Pancreas (tissue), 10 donors: ENCODE data around the gene FAM43B. TPM values are rescaled to one million over a fixed set of nuclear protein-coding genes. Genes with fewer than 3 reads are reported as not detected.

Experiments
- ATAC-seq, 4 donors: fragments of 200-7000 bp; cut with Tn5 transposase; one replicate each; pipeline versions ENCODE4 v1.8.0 to v1.9.1; 2020; ENCODE audit warnings: mild to moderate bottlenecking in 4 of 4, moderate library complexity in 4 of 4
- DNase-seq, 6 donors: peaks; one replicate each; pipeline ENCODE4 v3.0.0-alpha.2; 2020
- FAIRE-seq: peaks from 2 replicates; lab custom pipeline; 2012; peaks lifted over from hg19 to GRCh38; lab: Jason Lieb, UNC
- H3K27ac ChIP-seq, 4 donors: fragments of 200-600 bp; sonication (generic); 1 replicate in 3 of 4; 2 replicates in 1 of 4; pipeline versions ENCODE4 v1.5.0 to v1.8.0; 2020
- H3K27me3 ChIP-seq, 4 donors: fragments of 200-600 bp; one replicate each; pipeline ENCODE4 v1.8.0; 2021
- H3K36me3 ChIP-seq, 3 donors: fragments of 200-600 bp; sonication (generic) in 1 of 3; one replicate each; pipeline versions ENCODE4 v1.5.0 to v1.8.0; 2020 to 2021
- H3K4me1 ChIP-seq, 3 donors: fragments of 200-600 bp; one replicate each; pipeline ENCODE4 v1.8.0; 2021
- H3K4me3 ChIP-seq, 4 donors: fragments of 200-600 bp; sonication (generic) in 2 of 4; one replicate each; pipeline versions ENCODE4 v1.5.0 to v1.8.0; 2020 to 2021
- H3K9me3 ChIP-seq, 4 donors: fragments of 200-600 bp; one replicate each; pipeline ENCODE4 v1.8.0; 2021
- CTCF ChIP-seq, 4 donors: fragments of 200-600 bp; sonication (generic) in 3 of 4; IDR thresholded peaks; one replicate each; pipeline versions ENCODE4 v1.5.0 to v1.8.0; 2021; ENCODE audit warnings: antibody characterized with exemption in 4 of 4
- WGBS, 2 donors: extraction: QIAGEN DNeasy Blood & Tissue Kit; methylation state at CpG; one replicate each; pipeline ENCODE4 v1.1.7; 2013; 5-methylcytosine and 5-hydroxymethylcytosine counted together
- intact Hi-C, 3 donors: fragments of 100-400 bp; cut with DNase I; formaldehyde crosslinking; loops; one replicate each; pipeline versions ENCODE4 v1.11.1 to v1.14.2; 2022
- polyA plus RNA-seq, 2 donors: library from polyadenylated mRNA; stranded (reverse); fragments of 200-250 nt; gene quantifications; one replicate each; pipeline ENCODE4 v1.2.3, GENCODE V29; 2013
- total RNA-seq, 6 donors: library from RNA; stranded (reverse); fragmentation: NEBNext Ultra II Directional in 4 of 6; extraction: Animal tissue kit (Norgen Biotek cat#: 25700) in 4 of 6; gene quantifications; one replicate each; pipeline versions ENCODE4 v1.2.1 to v1.2.4, GENCODE V29; 2021 to 2023
- donor health status: healthy with polysubstance abuse.
- donor health status: DM: no; HTN: no; CAD: no; lungs with moderate emphysema.
- donor health status: DM: no; HTN: no; CAD: no.
- donor health status: control.
- donor health status: control.
- donor health status: Bipolar disorder and iron deficiency.
- donor health status: DM: yes; HTN: yes; CAD: no.
- donor health status: DM: no; HTN: no; CAD: no.
- donor health status: DM: no; HTN: no; CAD: no.
- donor health status: DM: yes; HTN: yes; CAD: no.

The FAM43B gene
- total and polyA plus RNA-seq, 8 donors = 0.14 to 0.72 (median 0.28) TPM; not detected in 1

DNA sequence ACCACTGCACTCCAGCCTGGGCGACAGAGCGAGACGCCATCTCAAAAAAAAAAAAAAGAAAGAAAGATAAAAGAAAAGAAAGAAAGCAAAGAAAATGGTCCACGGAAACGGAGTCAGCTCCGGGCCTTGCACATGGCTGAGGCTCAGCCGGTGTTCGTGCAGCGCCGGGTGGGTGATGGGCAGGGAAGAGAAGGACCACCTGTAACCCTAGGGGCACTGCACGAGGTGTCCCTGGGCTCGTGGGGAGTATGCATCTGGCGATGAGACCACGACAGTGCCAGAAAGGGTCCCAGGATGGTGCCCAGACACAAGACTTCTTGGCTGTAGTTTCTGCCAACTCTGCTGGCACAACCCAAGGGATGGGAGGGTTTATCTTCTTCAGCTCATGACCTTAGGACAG lies 42.4 kb downstream of the FAM43B start:
- ATAC-seq (no peak), DNase-seq (no peak), FAIRE-seq (no peak)
- no peak for TF ChIP-seq CTCF (IDR thresholded peaks at IDR 0.05)
- H3K4me3 ChIP-seq = no peak overlapping the region
- peaks cover 0 to 4% (median 0%) of the 10 kb centered on the region in 4 donors for H3K27me3 ChIP-seq
- no peaks in the 10 kb centered on the region for H3K9me3 ChIP-seq
- intact Hi-C loops = no loop called here
- H3K4me1 ChIP-seq = no peaks in the 10 kb centered on the region
- H3K36me3 ChIP-seq = no peaks in the 10 kb centered on the region
- 71 to 82% methylated on average over 12 to 14 of the region's 14 CpGs for WGBS, 2 donors
- H3K27ac ChIP-seq = no peak overlapping the region

DNA sequence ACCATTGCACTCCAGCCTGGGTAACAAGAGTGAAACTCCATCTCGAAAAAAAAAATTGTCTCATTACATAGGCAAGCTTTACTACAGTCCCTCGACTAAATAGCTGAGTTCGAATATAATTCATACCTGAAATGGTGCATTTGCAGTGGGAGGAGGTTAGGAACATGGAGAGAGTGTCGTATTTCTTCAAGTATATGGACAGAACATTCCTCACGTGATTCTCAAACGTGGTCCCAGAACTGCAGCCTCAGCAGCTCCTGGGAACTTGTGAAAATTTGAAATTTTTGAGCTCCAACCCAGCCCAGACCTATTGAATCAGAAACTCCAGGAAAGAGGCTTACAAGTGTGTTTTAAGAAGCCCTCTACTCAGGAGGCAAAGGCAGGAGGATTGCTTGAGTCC lies 43.7 kb downstream of the FAM43B start:
- Histone ChIP-seq H3K36me3 (no peaks in the 10 kb centered on the region), H3K4me3 (no peak overlapping the region), H3K27ac (no peak overlapping the region), H3K4me1 (no peaks in the 10 kb centered on the region), H3K9me3 (no peaks in the 10 kb centered on the region), H3K27me3 (peaks cover 0 to 4% (median 0%) of the 10 kb centered on the region in 4 donors)
- WGBS, 2 donors = 41 to 45% methylated on average over 6 of the region's 6 CpGs
- no peak for TF ChIP-seq CTCF (IDR thresholded peaks at IDR 0.05)
- DNase-seq (no peak), FAIRE-seq (no peak), ATAC-seq (no peak)
- intact Hi-C loops = no loop called here

GRCh38 chr1:20597650-20598049 lies 45.3 kb downstream of the FAM43B start:
- Histone ChIP-seq H3K4me3 (no peak overlapping the region), H3K27ac (no peak overlapping the region), H3K9me3 (no peaks in the 10 kb centered on the region), H3K27me3 (no peaks in the 10 kb centered on the region), H3K4me1 (no peaks in the 10 kb centered on the region), H3K36me3 (no peaks in the 10 kb centered on the region)
- no peak for DNase-seq
- peak in 1 of 4 donors; percentile 24 for ATAC-seq
- intact Hi-C loops = no loop called here
- TF ChIP-seq CTCF (IDR thresholded peaks at IDR 0.05) = no peak
- no peak for FAIRE-seq
- WGBS, 2 donors = 76 to 90% methylated on average over 3 of the region's 3 CpGs

GRCh38 chr1:20600156-20600555 lies 47.8 kb downstream of the FAM43B start:
- FAIRE-seq = no peak
- DNase-seq = no peak
- no peak for TF ChIP-seq CTCF (IDR thresholded peaks at IDR 0.05)
- Histone ChIP-seq H3K27me3 (no peaks in the 10 kb centered on the region), H3K27ac (no peak overlapping the region), H3K9me3 (no peaks in the 10 kb centered on the region), H3K36me3 (no peaks in the 10 kb centered on the region), H3K4me3 (no peak overlapping the region), H3K4me1 (no peaks in the 10 kb centered on the region)
- no peak for ATAC-seq
- WGBS, 2 donors = 74 to 84% methylated on average over 5 of the region's 5 CpGs
- intact Hi-C loops = no loop called here

- H3K27ac ChIP-seq = no peak overlapping the region
- WGBS, 2 donors = 35 to 43% methylated on average over 5 of the region's 5 CpGs
- no peaks in the 10 kb centered on the region for H3K4me1 ChIP-seq
- intact Hi-C loops = no loop called here
- no peak for ATAC-seq
- no peaks in the 10 kb centered on the region for H3K36me3 ChIP-seq
- no peak for FAIRE-seq
- no peak overlapping the region for H3K4me3 ChIP-seq
- H3K27me3 ChIP-seq = no peaks in the 10 kb centered on the region
- H3K9me3 ChIP-seq = no peaks in the 10 kb centered on the region
- no peak for DNase-seq
- no peak for TF ChIP-seq CTCF (IDR thresholded peaks at IDR 0.05)
Measured at GRCh38 chr1:20601129-20601825, 48.9 kb downstream of the FAM43B start.
